Ascending aorta (tissue), 2 donors: ENCODE measurements around the gene PERP. TPM values are rescaled to one million over a fixed set of nuclear protein-coding genes. Genes with fewer than 3 reads are reported as not detected.

Experiments used
- DNase-seq, 2 donors: peaks; one replicate each; pipeline ENCODE4 v3.0.0-alpha.2; 2019; ENCODE audit warnings: low spot score in 2 of 2
- H3K27ac ChIP-seq, 2 donors: fragments of 200-600 bp; sonication (generic); one replicate each; pipeline ENCODE4 v1.5.1; 2016 to 2017; ENCODE audit warnings: mild to moderate bottlenecking in 1 of 2
- H3K27me3 ChIP-seq: fragments of 200-600 bp; sonication (generic); one replicate; pipeline ENCODE4 v1.5.1; 2017
- H3K36me3 ChIP-seq, 2 donors: fragments of 200-600 bp; sonication (generic); one replicate each; pipeline ENCODE4 v1.5.1; 2016
- H3K4me1 ChIP-seq, 2 donors: fragments of 200-600 bp; sonication (generic); one replicate each; pipeline ENCODE4 v1.5.1; 2016 to 2017; ENCODE audit warnings: mild to moderate bottlenecking in 1 of 2
- H3K4me3 ChIP-seq, 2 donors: fragments of 200-600 bp; sonication (generic); one replicate each; pipeline ENCODE4 v1.5.1; 2016 to 2017; ENCODE audit warnings: mild to moderate bottlenecking in 1 of 2
- H3K9me3 ChIP-seq, 2 donors: fragments of 200-600 bp; sonication (generic); one replicate each; pipeline ENCODE4 v1.5.1; 2016
- intact Hi-C: fragments of 100-400 bp; cut with DNase I; formaldehyde crosslinking; loops from one replicate; pipeline ENCODE4 v1.15.1; 2023
- total RNA-seq: library from RNA; depleted of rRNA; stranded (reverse); fragments of >200 nt; gene quantifications from one replicate; pipeline ENCODE4 v1.1.0, GENCODE V29; 2016
- TF ChIP-seq, protein P1 (sequence below), 3 experiments: fragments of 200-600 bp in 2 of 3; fragments of 450-650 bp in 1 of 3; sonication (generic) in 2 of 3; IDR thresholded peaks; one replicate each; pipeline ENCODE4 v1.5.1; 2016 to 2019; ENCODE audit warnings: antibody characterized with exemption in 3 of 3, mild to moderate bottlenecking in 1 of 3, moderate library complexity in 1 of 3

PERP gene
- total RNA-seq, 1 donor from 2014 or later = 14.5 TPM

DNA sequence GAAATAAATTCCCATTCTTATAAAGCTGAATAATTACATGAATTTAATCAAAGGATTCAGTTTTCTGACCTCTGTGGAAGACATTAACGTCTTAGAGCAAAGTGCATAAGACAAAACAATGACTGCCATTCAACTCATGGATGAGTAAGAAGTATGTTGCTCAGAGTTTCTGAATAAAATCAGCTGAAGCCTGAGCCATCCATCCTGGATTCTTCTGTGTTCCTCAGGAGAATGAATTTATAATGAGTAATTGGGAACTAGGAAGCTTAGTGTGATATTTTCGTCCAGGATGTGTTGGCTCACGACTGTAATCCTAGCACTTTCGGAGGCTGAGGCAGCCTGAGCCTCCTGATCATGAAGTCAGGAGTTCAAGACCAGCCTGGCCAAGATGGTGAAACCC, 62.8 kb downstream of the PERP start:
- TF ChIP-seq, protein P1, sequence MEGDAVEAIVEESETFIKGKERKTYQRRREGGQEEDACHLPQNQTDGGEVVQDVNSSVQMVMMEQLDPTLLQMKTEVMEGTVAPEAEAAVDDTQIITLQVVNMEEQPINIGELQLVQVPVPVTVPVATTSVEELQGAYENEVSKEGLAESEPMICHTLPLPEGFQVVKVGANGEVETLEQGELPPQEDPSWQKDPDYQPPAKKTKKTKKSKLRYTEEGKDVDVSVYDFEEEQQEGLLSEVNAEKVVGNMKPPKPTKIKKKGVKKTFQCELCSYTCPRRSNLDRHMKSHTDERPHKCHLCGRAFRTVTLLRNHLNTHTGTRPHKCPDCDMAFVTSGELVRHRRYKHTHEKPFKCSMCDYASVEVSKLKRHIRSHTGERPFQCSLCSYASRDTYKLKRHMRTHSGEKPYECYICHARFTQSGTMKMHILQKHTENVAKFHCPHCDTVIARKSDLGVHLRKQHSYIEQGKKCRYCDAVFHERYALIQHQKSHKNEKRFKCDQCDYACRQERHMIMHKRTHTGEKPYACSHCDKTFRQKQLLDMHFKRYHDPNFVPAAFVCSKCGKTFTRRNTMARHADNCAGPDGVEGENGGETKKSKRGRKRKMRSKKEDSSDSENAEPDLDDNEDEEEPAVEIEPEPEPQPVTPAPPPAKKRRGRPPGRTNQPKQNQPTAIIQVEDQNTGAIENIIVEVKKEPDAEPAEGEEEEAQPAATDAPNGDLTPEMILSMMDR (IDR thresholded peaks at IDR 0.05) = no peak
- H3K36me3 ChIP-seq = no peaks in the 10 kb centered on the region
- DNase-seq = no peak
- H3K9me3 ChIP-seq = no peaks in the 10 kb centered on the region
- no peaks in the 10 kb centered on the region for H3K27me3 ChIP-seq
- H3K27ac ChIP-seq = no peak overlapping the region
- intact Hi-C loops = no loop called here
- H3K4me3 ChIP-seq = no peak overlapping the region
- no peaks in the 10 kb centered on the region for H3K4me1 ChIP-seq

Other genes with a start within 250 kb of the PERP start
- 24.5 TPM for gene TNFAIP3, start 240.2 kb downstream of the PERP start, total RNA-seq
- 1.8 TPM for gene ARFGEF3, start 54.5 kb upstream of the PERP start, total RNA-seq
- gene PBOV1, start 111.1 kb upstream of the PERP start, total RNA-seq = not detected